ENCODE data around the gene RGS7.

RGS7 gene

DNA sequence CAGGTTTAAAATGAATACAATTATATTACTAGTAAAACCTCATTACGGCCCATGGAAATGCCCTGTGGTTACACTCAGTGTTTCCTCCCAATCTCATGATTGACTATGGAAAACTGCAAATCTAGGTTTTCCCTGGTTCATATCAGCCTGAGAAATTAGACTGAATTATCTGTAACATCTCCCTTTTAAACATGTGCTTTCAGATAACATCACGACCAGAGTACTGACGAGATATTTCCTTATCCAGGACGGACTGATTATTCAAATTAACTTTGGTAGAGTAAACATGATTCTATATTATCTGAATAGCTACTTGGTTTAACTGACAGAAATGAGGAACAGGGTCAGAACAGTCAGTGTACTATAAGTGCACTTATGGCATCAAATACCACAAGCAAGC, 82.3 kb downstream of the RGS7 start:
- H3K27me3 ChIP-seq (ENCODE audit: low read depth, low read length), result no peaks in the 10 kb centered on the region
- no peaks in the 10 kb centered on the region for H3K36me3 ChIP-seq (replicated peaks; ENCODE audit: low read depth, low read length)
- TF ChIP-seq, protein P1, sequence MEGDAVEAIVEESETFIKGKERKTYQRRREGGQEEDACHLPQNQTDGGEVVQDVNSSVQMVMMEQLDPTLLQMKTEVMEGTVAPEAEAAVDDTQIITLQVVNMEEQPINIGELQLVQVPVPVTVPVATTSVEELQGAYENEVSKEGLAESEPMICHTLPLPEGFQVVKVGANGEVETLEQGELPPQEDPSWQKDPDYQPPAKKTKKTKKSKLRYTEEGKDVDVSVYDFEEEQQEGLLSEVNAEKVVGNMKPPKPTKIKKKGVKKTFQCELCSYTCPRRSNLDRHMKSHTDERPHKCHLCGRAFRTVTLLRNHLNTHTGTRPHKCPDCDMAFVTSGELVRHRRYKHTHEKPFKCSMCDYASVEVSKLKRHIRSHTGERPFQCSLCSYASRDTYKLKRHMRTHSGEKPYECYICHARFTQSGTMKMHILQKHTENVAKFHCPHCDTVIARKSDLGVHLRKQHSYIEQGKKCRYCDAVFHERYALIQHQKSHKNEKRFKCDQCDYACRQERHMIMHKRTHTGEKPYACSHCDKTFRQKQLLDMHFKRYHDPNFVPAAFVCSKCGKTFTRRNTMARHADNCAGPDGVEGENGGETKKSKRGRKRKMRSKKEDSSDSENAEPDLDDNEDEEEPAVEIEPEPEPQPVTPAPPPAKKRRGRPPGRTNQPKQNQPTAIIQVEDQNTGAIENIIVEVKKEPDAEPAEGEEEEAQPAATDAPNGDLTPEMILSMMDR (IDR thresholded peaks at IDR 0.05; ENCODE audit: low read depth, low read length), result no peak
- TF ChIP-seq EZH2phosphoT487 (IDR thresholded peaks at IDR 0.05; ENCODE audit: low read depth), result no peak
- H2AFZ ChIP-seq (ENCODE audit: low read depth, low read length), result no peak overlapping the region
- H3K4me1 ChIP-seq (ENCODE audit: low read length), result no peaks in the 10 kb centered on the region
- H3K9ac ChIP-seq (ENCODE audit: low read length), result no peak overlapping the region
- H3K4me2 ChIP-seq (ENCODE audit: low read length), result no peak overlapping the region
- H3K79me2 ChIP-seq (ENCODE audit: low read length), result no peaks in the 10 kb centered on the region
- no peak overlapping the region for H3K4me3 ChIP-seq (ENCODE audit: low read length)
- no peak overlapping the region for H3K27ac ChIP-seq (ENCODE audit: low read length)
- H3K9me3 ChIP-seq (ENCODE audit: insufficient read depth, low read length), result no peaks in the 10 kb centered on the region
- H4K20me1 ChIP-seq (ENCODE audit: insufficient read depth, low read length), result no peaks in the 10 kb centered on the region

DNA sequence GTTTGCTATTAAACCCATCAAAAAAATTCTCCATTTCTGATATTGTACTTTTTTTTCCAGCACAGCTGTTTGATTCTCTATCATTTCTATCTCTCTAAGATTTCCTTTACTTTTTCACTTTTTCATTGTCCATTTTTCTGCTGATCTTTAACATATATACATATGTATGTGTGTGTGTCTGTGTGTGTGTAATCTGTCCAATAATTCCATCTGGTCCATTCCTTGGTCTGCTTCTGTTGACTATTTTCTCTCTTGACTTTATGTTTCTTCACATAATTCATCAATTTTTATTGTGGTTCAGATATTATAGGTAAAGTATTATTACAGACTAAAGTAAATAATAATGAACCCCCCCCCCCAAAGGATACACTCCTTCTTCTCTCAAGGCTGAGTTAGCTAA, 84.2 kb downstream of the RGS7 start:
- H3K36me3 ChIP-seq (replicated peaks; ENCODE audit: low read depth, low read length), result no peaks in the 10 kb centered on the region
- H3K27ac ChIP-seq (ENCODE audit: low read length), result no peak overlapping the region
- no peaks in the 10 kb centered on the region for H3K79me2 ChIP-seq (ENCODE audit: low read length)
- TF ChIP-seq, protein P1 (IDR thresholded peaks at IDR 0.05; ENCODE audit: low read depth, low read length), result no peak
- no peak for TF ChIP-seq EZH2phosphoT487 (IDR thresholded peaks at IDR 0.05; ENCODE audit: low read depth)
- no peak overlapping the region for H3K4me2 ChIP-seq (ENCODE audit: low read length)
- no peak overlapping the region for H2AFZ ChIP-seq (ENCODE audit: low read depth, low read length)
- H3K9me3 ChIP-seq (ENCODE audit: insufficient read depth, low read length), result no peaks in the 10 kb centered on the region
- no peaks in the 10 kb centered on the region for H3K4me1 ChIP-seq (ENCODE audit: low read length)
- no peak overlapping the region for H3K4me3 ChIP-seq (ENCODE audit: low read length)
- no peaks in the 10 kb centered on the region for H4K20me1 ChIP-seq (ENCODE audit: insufficient read depth, low read length)
- H3K9ac ChIP-seq (ENCODE audit: low read length), result no peak overlapping the region
- H3K27me3 ChIP-seq (ENCODE audit: low read depth, low read length), result no peaks in the 10 kb centered on the region

DNA sequence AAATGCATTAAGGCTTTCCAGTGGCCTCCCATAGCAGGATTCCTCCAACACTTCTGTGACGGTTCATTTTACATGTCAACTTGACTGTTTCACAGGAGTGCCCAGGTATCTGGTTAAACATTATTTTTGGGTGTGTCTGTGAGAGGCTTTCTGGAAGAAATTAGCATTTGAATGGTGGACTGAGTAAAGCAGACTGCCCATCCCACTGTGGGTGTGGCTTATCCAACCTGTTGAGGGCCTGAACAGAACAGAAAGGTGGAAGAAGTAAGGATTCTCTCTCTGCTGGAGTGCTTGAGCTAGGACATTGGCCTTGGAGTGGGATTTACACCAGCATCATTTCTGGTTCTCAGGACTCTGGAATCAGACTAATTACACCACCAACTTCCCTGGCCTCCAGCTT, 85.6 kb downstream of the RGS7 start:
- H3K27ac ChIP-seq (ENCODE audit: low read length), result no peak overlapping the region
- H4K20me1 ChIP-seq (ENCODE audit: insufficient read depth, low read length), result no peaks in the 10 kb centered on the region
- no peak overlapping the region for H3K9ac ChIP-seq (ENCODE audit: low read length)
- no peaks in the 10 kb centered on the region for H3K36me3 ChIP-seq (replicated peaks; ENCODE audit: low read depth, low read length)
- H3K79me2 ChIP-seq (ENCODE audit: low read length), result no peaks in the 10 kb centered on the region
- H3K27me3 ChIP-seq (ENCODE audit: low read depth, low read length), result peaks cover 7% of the 10 kb centered on the region; the same call in 1 of the 2 replicates
- H3K4me1 ChIP-seq (ENCODE audit: low read length), result no peaks in the 10 kb centered on the region
- H3K4me3 ChIP-seq (ENCODE audit: low read length), result no peak overlapping the region
- no peaks in the 10 kb centered on the region for H3K9me3 ChIP-seq (ENCODE audit: insufficient read depth, low read length)
- H2AFZ ChIP-seq (ENCODE audit: low read depth, low read length), result no peak overlapping the region
- no peak for TF ChIP-seq EZH2phosphoT487 (IDR thresholded peaks at IDR 0.05; ENCODE audit: low read depth)
- TF ChIP-seq, protein P1 (IDR thresholded peaks at IDR 0.05; ENCODE audit: low read depth, low read length), result no peak
- H3K4me2 ChIP-seq (ENCODE audit: low read length), result no peak overlapping the region

DNA sequence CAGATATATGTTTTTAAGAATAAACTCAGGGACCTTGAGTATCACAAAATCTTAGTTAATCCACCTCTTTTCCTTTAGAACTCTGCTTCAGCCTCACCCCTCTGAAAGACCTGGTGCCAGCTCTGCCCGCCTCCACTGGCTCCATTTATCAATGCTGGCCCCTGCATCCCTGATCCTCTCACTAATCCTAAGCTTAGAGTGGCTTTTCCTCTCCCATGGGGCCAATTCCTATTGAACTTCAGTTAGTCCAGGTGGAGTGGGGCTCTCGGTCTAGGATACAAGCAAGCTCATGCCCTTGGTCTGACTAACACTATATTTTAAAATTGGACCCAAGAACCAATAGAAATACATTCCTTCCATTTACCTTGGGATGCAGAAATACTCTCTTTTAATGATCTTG, 87.0 kb downstream of the RGS7 start:
- Histone ChIP-seq H4K20me1 (ENCODE audit: insufficient read depth, low read length) (no peaks in the 10 kb centered on the region), H3K4me2 (ENCODE audit: low read length) (no peak overlapping the region), H3K27me3 (ENCODE audit: low read depth, low read length) (peaks cover 7% of the 10 kb centered on the region; the same call in 1 of the 2 replicates), H2AFZ (ENCODE audit: low read depth, low read length) (no peak overlapping the region), H3K79me2 (ENCODE audit: low read length) (no peaks in the 10 kb centered on the region), H3K9ac (ENCODE audit: low read length) (no peak overlapping the region), H3K9me3 (ENCODE audit: insufficient read depth, low read length) (no peaks in the 10 kb centered on the region), H3K36me3 (replicated peaks; ENCODE audit: low read depth, low read length) (no peaks in the 10 kb centered on the region), H3K27ac (ENCODE audit: low read length) (no peak overlapping the region), H3K4me1 (ENCODE audit: low read length) (no peaks in the 10 kb centered on the region), H3K4me3 (ENCODE audit: low read length) (no peak overlapping the region)
- no peak for TF ChIP-seq EZH2phosphoT487 (IDR thresholded peaks at IDR 0.05; ENCODE audit: low read depth)
- TF ChIP-seq, protein P1 (IDR thresholded peaks at IDR 0.05; ENCODE audit: low read depth, low read length), result no peak

Data from OCI-LY3 (cell line).